HG03565 (cell line): Measurements from ENCODE around the gene USP24.
"Not testable (repeated sequence)": the region's sequence is repeated elsewhere in the genome, so short reads cannot be mapped to it uniquely, and the experiment has no call there.

Experiments
- ATAC-seq: cut with Tn5 transposase; IDR thresholded peaks from one replicate; pipeline ENCODE4 v1.9.1; 2021; ENCODE audit warnings: mild to moderate bottlenecking, moderate library complexity; ENCODE audit not compliant: unreplicated experiment

USP24 gene

DNA sequence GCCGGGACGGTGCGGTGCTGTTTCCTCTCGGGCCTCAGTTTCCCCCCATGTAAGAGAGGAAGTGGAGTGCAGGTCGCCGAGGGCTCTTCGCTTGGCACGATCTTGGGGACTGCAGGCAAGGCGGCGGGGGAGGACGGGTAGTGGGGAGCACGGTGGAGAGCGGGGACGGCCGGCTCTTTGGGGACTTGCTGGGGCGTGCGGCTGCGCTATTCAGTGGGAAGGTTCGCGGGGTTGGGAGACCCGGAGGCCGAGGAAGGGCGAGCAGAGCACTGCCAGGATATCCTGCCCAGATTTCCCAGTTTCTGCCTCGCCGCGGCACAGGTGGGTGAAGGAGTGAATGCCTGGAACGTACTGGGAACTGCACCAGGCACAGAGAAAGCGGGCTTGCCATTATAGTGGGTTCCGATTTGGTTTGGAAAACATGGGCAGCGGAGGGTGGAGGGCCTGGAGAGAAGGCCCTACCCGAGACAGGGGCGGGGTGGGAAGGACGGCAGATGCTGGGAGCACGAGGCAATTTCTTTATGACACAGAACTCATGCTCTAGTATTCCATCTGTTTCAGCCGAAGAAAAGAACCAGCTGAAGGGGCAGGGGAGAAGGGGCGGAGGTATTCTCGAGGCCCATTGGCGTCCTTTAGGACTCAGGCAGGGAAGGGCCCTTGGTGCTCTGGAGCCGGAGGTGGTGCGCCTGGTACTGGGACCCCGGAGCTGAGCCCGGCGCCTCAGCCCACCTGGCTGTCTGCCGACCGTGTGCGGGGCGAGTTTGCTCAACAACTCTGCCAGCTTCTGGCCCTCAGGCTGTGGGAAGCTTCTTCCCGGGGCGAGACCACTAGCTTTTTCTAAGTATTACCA is 174.9 kb downstream of the USP24 start:
- no peak for ATAC-seq

DNA sequence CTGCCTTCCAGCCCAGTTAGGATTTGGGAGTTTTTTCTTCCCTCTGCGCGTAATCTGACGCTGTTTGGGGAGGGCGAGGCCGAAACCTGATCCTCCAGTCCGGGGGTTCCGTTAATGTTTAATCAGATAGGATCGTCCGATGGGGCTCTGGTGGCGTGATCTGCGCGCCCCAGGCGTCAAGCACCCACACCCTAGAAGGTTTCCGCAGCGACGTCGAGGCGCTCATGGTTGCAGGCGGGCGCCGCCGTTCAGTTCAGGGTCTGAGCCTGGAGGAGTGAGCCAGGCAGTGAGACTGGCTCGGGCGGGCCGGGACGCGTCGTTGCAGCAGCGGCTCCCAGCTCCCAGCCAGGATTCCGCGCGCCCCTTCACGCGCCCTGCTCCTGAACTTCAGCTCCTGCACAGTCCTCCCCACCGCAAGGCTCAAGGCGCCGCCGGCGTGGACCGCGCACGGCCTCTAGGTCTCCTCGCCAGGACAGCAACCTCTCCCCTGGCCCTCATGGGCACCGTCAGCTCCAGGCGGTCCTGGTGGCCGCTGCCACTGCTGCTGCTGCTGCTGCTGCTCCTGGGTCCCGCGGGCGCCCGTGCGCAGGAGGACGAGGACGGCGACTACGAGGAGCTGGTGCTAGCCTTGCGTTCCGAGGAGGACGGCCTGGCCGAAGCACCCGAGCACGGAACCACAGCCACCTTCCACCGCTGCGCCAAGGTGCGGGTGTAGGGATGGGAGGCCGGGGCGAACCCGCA is 175.7 kb downstream of the USP24 start, which contains the start of gene PCSK9:
Gene PCSK9 (plus strand): TSS at position 207 of the 741 bp plus-strand sequence. CDS start 290 bp downstream, at position 497.
- ATAC-seq, result no peak

DNA sequence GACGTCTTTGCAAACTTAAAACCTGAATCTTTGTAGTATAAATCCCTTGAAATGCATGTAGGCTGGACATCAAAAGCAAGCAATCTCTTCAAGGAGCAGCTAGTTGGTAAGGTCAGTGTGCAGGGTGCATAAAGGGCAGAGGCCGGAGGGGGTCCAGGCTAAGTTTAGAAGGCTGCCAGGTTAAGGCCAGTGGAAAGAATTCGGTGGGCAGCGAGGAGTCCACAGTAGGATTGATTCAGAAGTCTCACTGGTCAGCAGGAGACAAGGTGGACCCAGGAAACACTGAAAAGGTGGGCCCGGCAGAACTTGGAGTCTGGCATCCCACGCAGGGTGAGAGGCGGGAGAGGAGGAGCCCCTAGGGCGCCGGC is 176.2 kb downstream of the USP24 start:
- no peak for ATAC-seq

DNA sequence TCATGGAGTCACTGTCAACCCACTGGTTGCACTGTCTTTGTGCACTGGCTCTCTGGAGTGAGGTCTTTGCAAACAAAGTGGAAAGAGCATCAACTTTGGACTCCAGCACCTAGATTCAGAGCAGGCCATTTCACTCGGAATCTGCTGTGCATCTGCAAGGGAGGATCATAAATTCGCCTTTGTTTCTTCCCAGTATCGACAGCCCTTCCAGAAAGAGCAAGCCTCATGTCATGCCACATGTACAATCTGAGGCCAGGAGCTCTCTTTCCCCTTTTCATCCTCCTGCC is 176.7 kb downstream of the USP24 start:
- no peak for ATAC-seq

DNA sequence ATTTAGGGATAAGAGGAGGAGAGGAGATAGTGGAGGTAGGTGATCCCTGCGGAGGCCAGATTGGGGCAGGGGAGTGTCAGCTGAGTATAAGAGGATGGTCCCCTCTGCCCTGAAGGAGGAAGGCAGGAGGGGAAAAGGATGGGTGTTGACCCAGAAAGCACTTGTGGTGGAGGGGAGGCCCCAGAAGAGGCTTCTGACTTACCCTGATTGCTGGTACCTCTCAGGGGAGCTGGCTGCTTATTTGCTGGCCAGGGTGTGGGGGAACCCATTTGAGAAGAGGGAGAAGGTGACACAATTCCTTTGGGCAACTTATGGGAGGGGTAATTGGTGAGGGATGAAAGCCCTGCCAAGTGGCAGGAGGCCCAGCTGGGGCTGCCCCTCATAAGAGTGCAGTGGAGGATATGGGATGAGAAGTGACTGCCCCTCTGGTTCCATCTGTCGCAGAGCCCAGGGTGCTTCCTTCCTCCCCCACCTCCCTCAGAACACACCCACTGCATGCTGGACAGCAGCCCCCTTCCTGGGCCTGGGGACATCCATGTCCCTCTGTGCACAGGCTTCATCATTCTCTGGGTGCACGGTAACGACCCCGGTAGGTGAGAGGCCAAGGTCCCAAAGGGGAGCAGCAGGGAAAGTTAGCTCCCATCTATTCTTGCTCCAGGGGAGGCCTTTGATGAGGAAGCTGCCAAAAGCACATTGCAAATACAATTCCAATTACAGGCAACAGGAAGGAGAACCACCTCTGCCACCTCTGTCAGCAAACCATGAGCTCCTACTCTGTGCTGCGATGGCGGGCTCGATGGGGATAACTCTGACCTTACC is 177.2 kb downstream of the USP24 start:
- no peak for ATAC-seq

DNA sequence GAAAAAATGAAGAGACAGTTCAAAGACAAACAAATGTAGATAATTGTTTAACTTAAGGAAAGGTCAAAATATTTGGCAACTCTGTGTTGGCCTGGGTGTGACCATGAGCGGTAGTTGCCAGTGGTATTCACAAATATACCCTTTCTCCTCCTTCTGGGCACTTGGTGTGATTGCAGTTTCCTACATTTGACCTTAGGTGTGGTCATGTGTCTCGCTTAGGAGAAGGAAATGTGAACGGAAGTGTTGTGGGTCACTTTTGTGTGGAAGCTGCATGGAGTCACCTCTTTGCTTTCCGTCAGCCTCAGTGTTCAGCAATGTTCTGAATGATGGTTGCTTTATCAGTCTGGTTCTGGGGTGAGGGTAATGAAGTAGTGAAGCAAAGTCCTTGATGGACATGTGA is 179.3 kb downstream of the USP24 start:
- no peak for ATAC-seq

DNA sequence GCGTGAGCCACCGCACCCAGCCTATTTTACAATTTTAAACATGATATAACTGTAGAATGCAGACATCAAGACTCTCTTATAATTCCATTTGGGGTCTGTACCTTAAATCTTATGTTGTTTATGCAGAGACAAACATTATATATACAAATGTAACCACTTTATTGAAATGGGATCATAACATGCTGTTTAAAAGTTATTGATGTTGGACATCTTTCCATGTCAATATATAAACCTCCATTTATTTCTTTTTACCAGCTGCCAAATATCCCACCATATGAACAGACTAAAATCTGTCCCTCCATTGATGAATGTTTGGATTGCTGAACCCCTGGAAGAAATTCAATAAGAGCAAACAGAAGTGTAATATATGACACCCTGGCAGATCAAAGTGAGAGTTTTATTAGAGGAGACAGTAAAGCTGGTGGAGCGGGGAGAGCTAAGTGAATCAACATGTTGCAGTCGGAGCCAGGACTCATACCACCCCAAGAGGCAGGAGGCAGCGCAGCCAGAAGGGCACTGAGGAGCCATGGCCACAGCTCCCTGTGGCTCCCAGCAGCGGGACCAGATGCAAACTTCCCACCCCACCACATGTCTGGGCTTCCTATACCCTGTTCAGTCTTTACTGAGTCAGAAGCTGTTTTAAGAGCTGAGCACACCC is 180.6 kb downstream of the USP24 start:
- ATAC-seq, result no peak

DNA sequence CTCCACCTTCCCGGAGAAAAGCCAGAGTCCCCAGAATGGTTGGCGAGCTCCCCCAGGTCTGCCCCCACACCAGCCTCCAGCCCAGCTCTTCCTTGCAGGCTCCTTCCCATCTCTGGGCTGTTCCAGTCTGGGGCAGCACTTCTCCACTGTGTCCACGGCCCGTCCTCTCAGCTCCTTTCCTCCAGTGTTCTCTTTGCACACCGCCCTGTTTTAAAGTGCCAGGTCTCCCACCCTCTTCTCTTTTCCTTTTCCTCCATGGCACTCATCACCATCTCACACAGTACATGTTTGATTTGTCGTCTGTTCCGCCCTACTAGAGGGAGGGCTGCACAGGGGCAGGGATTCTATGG is 181.9 kb downstream of the USP24 start:
- ATAC-seq, result no peak

DNA sequence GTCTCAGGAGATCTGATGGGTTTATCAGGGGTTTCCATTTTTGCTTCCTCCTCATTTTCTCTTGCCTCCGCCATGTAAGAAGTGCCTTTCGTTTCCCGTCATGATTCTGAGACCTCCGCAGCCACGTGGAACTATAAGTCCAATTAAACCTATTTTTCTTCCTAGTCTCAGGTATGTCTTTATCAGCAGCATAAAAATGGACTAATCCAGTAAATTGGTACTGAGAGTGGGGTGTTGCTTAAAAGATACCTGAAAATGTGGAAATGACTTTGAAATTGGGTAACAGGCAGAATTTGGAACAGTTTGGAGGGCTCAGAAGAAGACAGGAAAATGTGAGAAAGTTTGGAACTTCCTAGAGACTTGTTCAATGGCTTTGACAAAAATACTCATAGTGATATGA is 184.1 kb downstream of the USP24 start:
- ATAC-seq, result not testable (repeated sequence)

DNA sequence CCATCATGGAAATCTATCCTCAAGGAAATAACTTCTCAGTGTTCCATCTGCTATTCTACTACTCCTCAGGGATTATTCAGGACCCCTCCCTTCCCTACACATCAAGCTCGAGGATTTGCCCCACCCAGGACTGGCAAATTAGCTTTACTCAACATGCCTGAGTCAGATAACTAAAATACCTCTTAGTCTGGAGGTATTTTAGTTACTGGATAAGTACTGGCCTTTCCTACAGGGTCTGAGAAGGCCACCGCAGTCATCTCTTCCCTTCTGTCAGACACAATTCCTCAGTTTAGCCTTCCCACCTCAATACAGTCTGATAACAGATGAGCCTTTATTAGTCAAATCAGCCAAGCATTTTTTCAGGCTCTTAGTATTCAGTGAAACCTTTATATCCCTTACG is 188.5 kb downstream of the USP24 start:
- not testable (repeated sequence) for ATAC-seq

DNA sequence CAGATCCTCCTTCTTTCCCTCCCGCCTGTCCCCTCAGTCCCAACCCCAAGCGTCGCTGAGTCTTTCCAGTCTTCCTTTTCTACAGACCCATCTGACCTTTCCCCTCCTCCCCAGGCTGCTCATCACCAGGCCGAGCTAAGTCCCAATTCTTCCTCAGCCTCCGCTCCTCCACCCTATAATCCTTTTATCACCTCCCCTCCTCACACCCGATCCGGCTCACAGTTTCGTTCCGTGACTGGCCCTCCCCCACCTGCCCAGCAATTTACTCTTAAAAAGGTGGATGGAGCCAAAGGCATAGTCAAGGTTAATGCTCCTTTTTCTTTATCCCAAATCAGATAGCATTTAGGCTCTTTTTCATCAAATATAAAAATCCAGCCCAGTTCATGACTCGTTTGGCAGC is 191.0 kb downstream of the USP24 start:
- not testable (repeated sequence) for ATAC-seq

DNA sequence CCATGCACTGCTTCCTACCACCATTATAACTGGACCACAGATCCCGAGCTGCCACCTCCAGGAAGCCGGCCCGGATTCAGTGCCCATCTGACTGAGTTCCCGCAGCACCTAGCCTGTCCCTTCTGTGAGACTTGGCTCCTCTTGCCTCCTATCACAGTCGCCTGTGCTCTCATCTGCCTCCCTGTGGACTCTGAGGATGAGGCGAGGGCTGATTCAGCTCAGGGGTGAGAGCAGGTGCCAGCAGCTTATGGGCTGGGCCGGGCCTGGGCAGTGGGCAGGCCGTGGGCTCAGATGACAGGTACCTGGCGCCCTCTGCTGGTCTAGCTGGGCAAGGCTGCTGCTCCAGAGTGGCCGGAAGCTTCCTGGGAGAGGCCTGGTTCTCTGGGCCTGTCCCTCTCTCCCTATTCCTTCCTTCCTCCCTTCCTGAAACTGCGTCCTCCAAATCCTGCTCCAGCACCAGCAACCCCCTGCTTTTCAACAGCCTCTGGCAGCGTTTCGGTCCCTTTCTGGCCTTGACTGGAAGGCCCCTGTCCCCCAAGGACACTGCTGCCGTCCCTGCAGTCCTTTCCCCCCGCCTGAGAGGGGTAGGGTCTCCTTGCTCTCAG is 193.1 kb downstream of the USP24 start:
- peak; percentile 75 for ATAC-seq

DNA sequence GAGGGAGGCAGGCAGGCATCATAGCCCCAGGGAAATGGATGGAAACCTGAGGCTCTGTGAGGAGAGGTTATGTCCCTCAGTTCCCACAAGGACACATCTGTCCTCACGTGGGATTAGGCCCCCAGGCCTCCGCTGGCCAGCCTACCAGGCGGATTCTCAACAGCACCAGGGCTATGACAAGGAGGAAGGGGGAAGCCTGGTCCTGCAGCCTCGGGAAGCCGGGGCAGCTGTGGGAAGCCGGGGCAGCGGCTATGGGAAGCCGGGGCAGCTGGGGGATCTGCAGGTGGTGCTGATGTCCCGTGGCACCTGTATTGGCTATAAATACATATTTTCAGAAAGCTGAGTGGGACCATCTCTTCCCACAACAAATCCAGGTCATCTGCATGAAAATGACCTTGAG is 196.8 kb downstream of the USP24 start:
- no peak for ATAC-seq
